MCF 10A (cell line): ENCODE results near the gene CRYBB2. TPM values are rescaled to one million over a fixed set of nuclear protein-coding genes. Genes with fewer than 3 reads are reported as not detected.

Experiments used
- BruUV-seq: library from RNA; stranded (reverse); fragments of 400-500 nt; replicated peaks from 2 replicates; lab custom pipeline; 2021; lab: Mats Ljungman, UMichigan
- CTCF ChIA-PET: fragments of 300-600 bp; sonication (Branson Sonifier 250); formaldehyde crosslinking; extraction: SDS; loops from one replicate; lab custom pipeline; 2021; ENCODE audit warnings: antibody characterized with exemption, inconsistent platforms; lab: Yijun Ruan, JAX
- POLR2A ChIA-PET: fragments of 300-600, 350-650 bp; sonication (Branson Sonifier 250); formaldehyde crosslinking; extraction: SDS; loops from one replicate; lab custom pipeline; 2020; ENCODE audit warnings: antibody characterized with exemption, inconsistent platforms; lab: Yijun Ruan, JAX
- DNase-seq: peaks from one replicate; pipeline ENCODE4 v3.0.0-alpha.2; 2018; ENCODE audit not compliant: unreplicated experiment
- H3K27ac Mint-ChIP-seq: one replicate; pipeline ENCODE4 v1.8.0; 2022; ENCODE audit warnings: mild to moderate bottlenecking, low read depth, mixed read lengths; ENCODE audit not compliant: unreplicated experiment
- H3K27me3 Mint-ChIP-seq: one replicate; pipeline ENCODE4 v1.8.0; 2022; ENCODE audit warnings: mixed read lengths; ENCODE audit not compliant: insufficient read depth, unreplicated experiment
- H3K36me3 Mint-ChIP-seq: one replicate; pipeline ENCODE4 v1.8.0; 2022; ENCODE audit warnings: mild to moderate bottlenecking, moderate library complexity, mixed read lengths; ENCODE audit not compliant: insufficient read depth, unreplicated experiment
- H3K4me1 Mint-ChIP-seq: one replicate; pipeline ENCODE4 v1.8.0; 2022; ENCODE audit warnings: mixed read lengths; ENCODE audit not compliant: insufficient read depth, unreplicated experiment
- H3K4me3 Mint-ChIP-seq: one replicate; pipeline ENCODE4 v1.8.0; 2022; ENCODE audit warnings: mild to moderate bottlenecking, moderate library complexity, mixed read lengths; ENCODE audit not compliant: unreplicated experiment
- H3K9me3 Mint-ChIP-seq: one replicate; pipeline ENCODE4 v1.8.0; 2022; ENCODE audit warnings: mixed read lengths; ENCODE audit not compliant: unreplicated experiment
- intact Hi-C: fragments of 100-400 bp; cut with micrococcal nuclease; formaldehyde crosslinking; loops from 2 replicates; pipeline ENCODE4 v1.14.1; 2022
- total RNA-seq: library from RNA; stranded (reverse); gene quantifications from 2 replicates; pipeline ENCODE4 v1.2.3, GENCODE V29; 2022
- TF ChIP-seq, protein P1 (sequence below): fragments of 200-600 bp; IDR thresholded peaks from one replicate; pipeline ENCODE4 v1.8.0; 2022; ENCODE audit warnings: antibody characterized with exemption, mild to moderate bottlenecking; ENCODE audit not compliant: unreplicated experiment

Gene CRYBB2
- total RNA-seq, 1 experiment from 2014 or later = 0.68 TPM

DNA sequence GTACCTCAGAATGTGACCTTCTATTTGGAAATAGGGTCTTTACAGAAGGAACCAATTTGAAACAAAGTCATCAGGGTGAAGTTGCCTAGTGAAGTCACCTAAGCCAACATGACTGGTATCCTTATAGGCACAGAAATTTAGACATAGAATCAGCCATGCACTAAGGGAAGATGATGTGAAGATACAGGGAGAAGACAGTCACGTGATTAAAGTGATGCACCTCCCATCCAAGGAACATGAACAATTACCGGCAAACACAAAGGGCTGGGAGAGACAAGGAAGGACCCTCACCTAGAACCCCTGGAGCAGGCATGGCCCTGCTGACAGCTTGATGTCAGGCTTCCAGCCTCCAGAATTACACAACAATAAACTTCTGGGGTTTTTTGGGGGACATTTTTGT is 3.2 kb upstream of the CRYBB2 start:
- BruUV-seq = TSS peak; percentile 23
- intact Hi-C loops = no loop called here
- CTCF ChIA-PET = interaction anchor here (0.7 kb wide), 1 partner anchor 19 kb away, joined by 4 read pairs; no protein-coding TSS in a partner anchor

DNA sequence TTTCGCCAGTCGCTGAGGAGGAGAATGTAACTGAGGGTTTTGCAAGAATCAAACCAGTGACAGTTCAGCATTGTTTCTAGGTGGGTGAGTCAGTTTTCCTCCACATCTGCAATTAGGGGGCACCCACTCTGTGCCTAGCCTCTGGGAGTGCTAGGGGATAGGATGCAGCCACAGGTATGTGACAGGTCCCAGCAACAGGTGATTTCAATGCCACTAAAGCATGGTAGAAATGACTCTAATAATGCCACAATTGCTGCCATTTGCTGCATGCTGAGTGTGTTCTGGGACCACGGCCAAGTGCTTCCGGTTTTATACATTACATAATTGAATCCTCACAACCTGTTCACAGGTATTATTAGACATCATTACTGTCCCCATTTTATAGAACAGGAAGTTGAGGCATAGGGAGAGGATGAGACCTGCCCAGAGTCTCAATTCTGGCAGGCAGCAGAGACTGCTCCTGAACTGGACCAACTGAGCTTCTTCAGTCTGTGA is 556 bp downstream of the CRYBB2 start:
- intact Hi-C loops = no loop called here
- peak; percentile 39 for DNase-seq
- BruUV-seq = no TSS peak
- POLR2A ChIA-PET = no interaction called here
- H3K27ac Mint-ChIP-seq = no peak overlapping the region
- no peaks in the 10 kb centered on the region for H3K4me1 Mint-ChIP-seq
- no peaks in the 10 kb centered on the region for H3K9me3 Mint-ChIP-seq
- H3K36me3 Mint-ChIP-seq = peaks cover 4% of the 10 kb centered on the region
- no peaks in the 10 kb centered on the region for H3K27me3 Mint-ChIP-seq
- TF ChIP-seq, protein P1, sequence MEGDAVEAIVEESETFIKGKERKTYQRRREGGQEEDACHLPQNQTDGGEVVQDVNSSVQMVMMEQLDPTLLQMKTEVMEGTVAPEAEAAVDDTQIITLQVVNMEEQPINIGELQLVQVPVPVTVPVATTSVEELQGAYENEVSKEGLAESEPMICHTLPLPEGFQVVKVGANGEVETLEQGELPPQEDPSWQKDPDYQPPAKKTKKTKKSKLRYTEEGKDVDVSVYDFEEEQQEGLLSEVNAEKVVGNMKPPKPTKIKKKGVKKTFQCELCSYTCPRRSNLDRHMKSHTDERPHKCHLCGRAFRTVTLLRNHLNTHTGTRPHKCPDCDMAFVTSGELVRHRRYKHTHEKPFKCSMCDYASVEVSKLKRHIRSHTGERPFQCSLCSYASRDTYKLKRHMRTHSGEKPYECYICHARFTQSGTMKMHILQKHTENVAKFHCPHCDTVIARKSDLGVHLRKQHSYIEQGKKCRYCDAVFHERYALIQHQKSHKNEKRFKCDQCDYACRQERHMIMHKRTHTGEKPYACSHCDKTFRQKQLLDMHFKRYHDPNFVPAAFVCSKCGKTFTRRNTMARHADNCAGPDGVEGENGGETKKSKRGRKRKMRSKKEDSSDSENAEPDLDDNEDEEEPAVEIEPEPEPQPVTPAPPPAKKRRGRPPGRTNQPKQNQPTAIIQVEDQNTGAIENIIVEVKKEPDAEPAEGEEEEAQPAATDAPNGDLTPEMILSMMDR = no peak
- CTCF ChIA-PET = interaction anchor here (0.5 to 1.7 kb wide), 3 partner anchors 16 to 824 kb away, joined by 3 to 4 read pairs (median 3); no protein-coding TSS in a partner anchor
- no peak overlapping the region for H3K4me3 Mint-ChIP-seq

More for the DNA sequence above, 3.2 kb upstream of the CRYBB2 start:
- TF ChIP-seq, protein P1 = no peak
- Mint-ChIP-seq H3K36me3 (peaks cover 4% of the 10 kb centered on the region), H3K4me1 (no peaks in the 10 kb centered on the region), H3K4me3 (no peak overlapping the region), H3K27ac (no peak overlapping the region), H3K9me3 (no peaks in the 10 kb centered on the region), H3K27me3 (no peaks in the 10 kb centered on the region)
- no peak for DNase-seq
- POLR2A ChIA-PET = no interaction called here

DNA sequence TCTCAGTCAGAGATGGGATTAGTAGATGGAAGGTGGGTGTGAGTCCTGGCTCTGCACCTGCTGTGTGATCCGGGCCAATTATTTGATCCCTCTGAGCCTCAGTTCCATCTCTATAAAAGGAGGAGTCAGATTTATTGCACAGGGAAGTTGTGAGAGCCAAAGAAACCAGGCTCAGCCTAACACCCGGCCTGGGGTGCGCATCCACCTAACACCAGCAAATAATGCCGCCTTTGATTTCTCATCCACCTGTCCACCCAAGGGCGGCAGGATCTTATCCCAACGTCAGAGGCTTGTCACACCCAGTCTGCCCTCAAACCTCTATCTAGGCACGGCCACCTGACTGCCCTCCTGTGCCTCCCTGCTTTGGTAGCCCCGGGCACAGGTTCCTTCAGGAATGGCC is 2.4 kb downstream of the CRYBB2 start:
- Mint-ChIP-seq H3K9me3 (no peaks in the 10 kb centered on the region), H3K27me3 (no peaks in the 10 kb centered on the region), H3K27ac (no peak overlapping the region), H3K4me1 (no peaks in the 10 kb centered on the region), H3K36me3 (peaks cover 4% of the 10 kb centered on the region), H3K4me3 (no peak overlapping the region)
- intact Hi-C loops = no loop called here
- POLR2A ChIA-PET = no interaction called here
- no TSS peak for BruUV-seq
- TF ChIP-seq, protein P1 = no peak
- no peak for DNase-seq
- CTCF ChIA-PET = no interaction called here

DNA sequence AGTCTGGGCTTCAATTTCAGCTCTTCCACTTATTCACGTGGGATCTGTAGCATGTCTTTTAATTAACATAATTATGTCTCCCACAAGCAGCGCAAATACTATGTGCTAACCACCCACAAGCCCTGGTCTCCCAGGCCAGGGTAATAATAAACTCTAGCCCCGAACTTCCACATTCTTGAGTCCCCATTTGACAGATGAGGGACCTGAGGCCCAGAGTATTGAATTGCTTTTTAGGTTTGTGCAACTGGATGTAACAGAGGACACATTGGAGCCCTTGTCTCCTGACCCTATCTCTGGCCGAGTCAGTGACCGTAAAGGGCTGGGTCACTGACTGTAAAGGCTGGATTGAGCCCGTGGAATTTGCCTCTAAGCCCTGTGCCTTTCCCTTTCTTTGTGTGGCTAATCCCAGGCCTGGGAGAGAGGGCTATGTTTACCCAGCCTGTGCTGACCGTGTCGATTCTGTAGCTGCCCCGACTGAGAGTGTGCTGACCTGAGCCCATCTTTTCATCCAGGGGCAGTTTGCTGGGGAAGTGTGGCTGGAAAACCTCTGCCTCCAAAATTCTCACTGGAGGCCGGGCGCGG is 3.9 kb downstream of the CRYBB2 start:
- POLR2A ChIA-PET = no interaction called here
- no peak for DNase-seq
- BruUV-seq = no TSS peak
- Mint-ChIP-seq H3K4me1 (no peaks in the 10 kb centered on the region), H3K9me3 (no peaks in the 10 kb centered on the region), H3K36me3 (no peaks in the 10 kb centered on the region), H3K27ac (no peak overlapping the region), H3K27me3 (no peaks in the 10 kb centered on the region), H3K4me3 (no peak overlapping the region)
- TF ChIP-seq, protein P1 = no peak
- intact Hi-C loops = no loop called here
- CTCF ChIA-PET = interaction anchor here (0.6 to 0.7 kb wide), 3 partner anchors 21 to 374 kb away, joined by 3 to 4 read pairs (median 3); no protein-coding TSS in a partner anchor
